GM06990 (cell line): Measurements from ENCODE around the gene MYO18A.

ENCODE experiments used
- DNase-seq: peaks from one replicate; pipeline ENCODE4 v3.0.0-alpha.2; 2011; ENCODE audit not compliant: insufficient read length; ENCODE audit errors: extremely low read depth
- H3K27me3 ChIP-seq: replicated peaks from 2 replicates; pipeline ENCODE4 v1.6.0; 2011; ENCODE audit warnings: low read length; ENCODE audit not compliant: control insufficient read depth, insufficient read depth
- H3K36me3 ChIP-seq: 2 replicates; pipeline ENCODE4 v1.5.1; 2011; ENCODE audit warnings: low read length; ENCODE audit not compliant: control insufficient read depth, insufficient read depth
- H3K4me3 ChIP-seq: replicated peaks from 2 replicates; pipeline ENCODE4 v1.5.1; 2011; ENCODE audit warnings: low read depth, mild to moderate bottlenecking, control low read depth, low read length
- TF ChIP-seq, protein P1 (sequence below): IDR thresholded peaks from 2 replicates; pipeline ENCODE4 v1.5.1; 2011; ENCODE audit warnings: low read length, control low read depth, mild to moderate bottlenecking, inconsistent platforms; ENCODE audit not compliant: insufficient read depth, poor library complexity, severe bottlenecking

The MYO18A gene

DNA sequence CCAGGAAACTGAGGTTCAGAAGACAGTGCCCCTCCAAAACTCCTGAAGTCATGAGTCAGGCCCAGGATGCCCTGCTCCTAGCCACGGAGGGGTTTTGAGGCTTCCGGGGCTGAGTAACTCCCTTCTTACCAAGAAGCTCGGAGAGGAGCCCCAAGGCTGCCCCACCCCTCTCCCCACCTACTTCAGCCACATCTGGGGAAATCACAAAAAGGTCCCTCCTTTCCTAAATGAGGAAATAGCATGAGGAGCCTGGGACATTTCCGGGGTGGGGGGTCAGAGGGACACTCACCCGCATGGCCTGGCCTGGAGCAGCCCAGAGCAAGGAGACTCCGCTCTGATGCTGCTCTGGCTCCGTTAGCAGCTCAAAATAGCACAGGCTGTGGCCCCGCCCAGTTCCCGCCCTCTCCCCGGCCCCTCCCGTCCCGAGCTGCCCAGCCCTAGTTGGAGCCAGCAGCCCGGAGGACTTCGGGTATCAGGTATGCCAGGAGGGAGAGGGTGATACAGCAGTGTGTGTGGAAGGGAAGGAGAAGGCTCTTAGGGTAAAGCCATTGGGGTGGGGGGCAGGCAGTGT, 40.1 kb downstream of the MYO18A start:
- Histone ChIP-seq H3K4me3 (peak overlapping the region; percentile 62), H3K36me3 (no peaks in the 10 kb centered on the region), H3K27me3 (no peaks in the 10 kb centered on the region)
- peak; percentile 83 for DNase-seq
- TF ChIP-seq, protein P1, sequence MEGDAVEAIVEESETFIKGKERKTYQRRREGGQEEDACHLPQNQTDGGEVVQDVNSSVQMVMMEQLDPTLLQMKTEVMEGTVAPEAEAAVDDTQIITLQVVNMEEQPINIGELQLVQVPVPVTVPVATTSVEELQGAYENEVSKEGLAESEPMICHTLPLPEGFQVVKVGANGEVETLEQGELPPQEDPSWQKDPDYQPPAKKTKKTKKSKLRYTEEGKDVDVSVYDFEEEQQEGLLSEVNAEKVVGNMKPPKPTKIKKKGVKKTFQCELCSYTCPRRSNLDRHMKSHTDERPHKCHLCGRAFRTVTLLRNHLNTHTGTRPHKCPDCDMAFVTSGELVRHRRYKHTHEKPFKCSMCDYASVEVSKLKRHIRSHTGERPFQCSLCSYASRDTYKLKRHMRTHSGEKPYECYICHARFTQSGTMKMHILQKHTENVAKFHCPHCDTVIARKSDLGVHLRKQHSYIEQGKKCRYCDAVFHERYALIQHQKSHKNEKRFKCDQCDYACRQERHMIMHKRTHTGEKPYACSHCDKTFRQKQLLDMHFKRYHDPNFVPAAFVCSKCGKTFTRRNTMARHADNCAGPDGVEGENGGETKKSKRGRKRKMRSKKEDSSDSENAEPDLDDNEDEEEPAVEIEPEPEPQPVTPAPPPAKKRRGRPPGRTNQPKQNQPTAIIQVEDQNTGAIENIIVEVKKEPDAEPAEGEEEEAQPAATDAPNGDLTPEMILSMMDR = no peak

DNA sequence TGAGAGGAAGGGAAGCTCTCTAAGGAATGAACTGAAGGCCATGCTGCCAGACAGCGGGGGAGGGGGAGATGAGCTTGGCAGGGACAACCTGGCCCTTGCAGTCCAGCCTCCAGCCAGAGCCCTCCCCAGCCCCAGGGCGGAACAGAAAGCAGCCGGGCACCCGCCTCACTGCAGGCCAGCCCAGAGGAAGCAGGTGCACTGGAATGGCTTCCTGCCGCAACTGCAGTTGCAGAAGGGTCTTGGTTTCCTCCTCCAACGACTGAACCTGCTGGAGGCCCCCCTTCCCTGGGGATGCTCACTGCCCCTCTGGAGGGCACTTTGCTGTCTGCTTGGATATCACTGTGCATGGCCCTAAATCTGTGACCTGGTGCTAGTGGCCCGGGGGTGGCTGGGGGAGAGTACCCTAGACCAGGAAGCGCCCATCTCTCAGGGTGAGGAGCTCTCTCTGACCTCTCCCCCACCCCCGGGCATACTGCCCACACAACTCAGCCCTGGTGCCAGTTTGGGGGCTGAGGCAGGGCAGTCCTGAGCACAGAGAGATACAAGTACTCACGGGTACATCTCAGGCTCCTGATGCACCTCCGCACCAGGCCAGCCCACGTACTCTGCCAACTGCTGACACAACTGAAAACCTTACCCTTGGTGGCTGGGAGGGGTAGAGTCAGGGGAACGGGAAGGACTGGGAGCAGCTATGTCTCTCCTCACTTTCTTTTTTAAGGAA, 41.1 kb downstream of the MYO18A start:
- peak overlapping the region; percentile 62 for H3K4me3 ChIP-seq
- TF ChIP-seq, protein P1 = no peak

DNA sequence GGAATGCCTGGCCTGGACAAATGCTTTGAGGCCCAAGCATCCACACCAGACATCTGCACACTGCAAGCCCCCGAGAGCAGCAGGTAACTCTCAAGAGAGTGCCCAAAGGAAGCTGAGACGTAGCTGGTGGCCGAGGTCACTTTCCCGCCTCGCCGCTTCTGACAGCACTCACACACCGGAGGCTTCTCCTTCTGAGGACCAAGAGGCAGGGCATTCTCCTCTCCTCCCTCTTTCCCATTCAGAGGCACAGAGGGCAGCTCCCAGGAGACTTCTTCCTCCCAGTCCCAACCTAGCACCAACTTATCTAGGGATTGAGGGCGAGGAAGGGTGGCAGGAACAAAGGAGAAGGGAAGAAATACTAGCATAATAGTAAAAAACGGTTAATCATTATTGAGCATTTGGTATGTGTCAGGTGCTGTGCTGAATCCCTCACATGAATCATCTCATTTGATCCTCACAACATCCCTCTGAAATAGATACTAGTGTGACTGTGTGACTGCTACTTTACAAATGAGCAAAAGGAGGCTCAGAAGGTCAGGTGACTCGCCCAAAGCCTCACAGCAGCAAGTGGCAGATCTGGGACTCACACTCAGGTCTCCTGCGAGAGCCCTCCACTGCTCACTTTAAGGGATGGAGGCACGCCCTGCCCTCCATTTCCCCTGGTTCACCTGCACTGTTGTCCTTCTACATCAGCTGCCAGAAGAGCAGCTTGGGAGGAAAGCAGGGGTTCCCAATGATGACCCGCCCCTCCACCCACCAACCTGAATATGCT, 41.8 kb downstream of the MYO18A start:
- H3K36me3 ChIP-seq = 0 out of 2 replicates have a peak, but pooled peaks cover 1% of the 10 kb centered on the region
- TF ChIP-seq, protein P1 = no peak
- H3K27me3 ChIP-seq = no peaks in the 10 kb centered on the region
- peak overlapping the region; percentile 62 for H3K4me3 ChIP-seq
- no peak for DNase-seq

More for the DNA sequence above, 41.1 kb downstream of the MYO18A start:
- peak; percentile 62 for DNase-seq
- H3K27me3 ChIP-seq = no peaks in the 10 kb centered on the region
- 0 out of 2 replicates have a peak, but pooled peaks cover 1% of the 10 kb centered on the region for H3K36me3 ChIP-seq

DNA sequence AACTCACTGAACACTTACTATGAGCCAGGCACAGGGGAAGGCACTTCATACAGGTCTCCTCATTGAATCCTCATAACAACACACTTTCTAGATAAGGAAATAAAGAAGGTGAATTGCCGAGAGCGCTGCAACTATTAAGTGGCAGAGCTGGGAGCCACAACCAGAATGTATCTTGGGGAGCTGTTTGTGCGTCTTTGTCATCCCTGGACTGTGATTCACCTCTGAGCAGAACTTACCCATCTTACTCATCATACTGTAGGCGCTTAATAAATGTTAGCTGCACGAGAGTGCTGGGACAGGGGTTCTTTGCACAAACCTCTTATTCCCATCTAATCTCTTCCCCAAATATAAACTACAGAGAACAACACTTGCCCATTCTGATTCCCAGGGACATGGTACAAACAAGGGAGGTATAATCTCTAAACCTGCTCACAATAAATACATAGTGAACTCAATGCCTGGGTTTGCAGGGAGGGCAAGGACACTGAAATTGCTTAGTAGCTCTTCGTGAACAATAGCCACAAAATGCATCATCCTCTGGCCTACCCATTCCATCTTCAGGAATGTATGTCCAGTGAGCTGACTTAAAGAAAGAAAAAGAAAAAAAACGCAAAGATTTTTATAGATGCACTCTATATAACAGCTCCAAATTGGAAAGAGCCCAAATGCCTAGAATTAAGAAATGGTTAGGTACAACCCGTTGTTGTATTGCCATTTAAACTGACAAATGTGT, 43.0 kb downstream of the MYO18A start:
- H3K27me3 ChIP-seq = no peaks in the 10 kb centered on the region
- TF ChIP-seq, protein P1 = no peak
- DNase-seq = no peak
- no peak overlapping the region for H3K4me3 ChIP-seq
- peaks cover 1% of the 10 kb centered on the region; the same call in 1 of the 2 replicates for H3K36me3 ChIP-seq

DNA sequence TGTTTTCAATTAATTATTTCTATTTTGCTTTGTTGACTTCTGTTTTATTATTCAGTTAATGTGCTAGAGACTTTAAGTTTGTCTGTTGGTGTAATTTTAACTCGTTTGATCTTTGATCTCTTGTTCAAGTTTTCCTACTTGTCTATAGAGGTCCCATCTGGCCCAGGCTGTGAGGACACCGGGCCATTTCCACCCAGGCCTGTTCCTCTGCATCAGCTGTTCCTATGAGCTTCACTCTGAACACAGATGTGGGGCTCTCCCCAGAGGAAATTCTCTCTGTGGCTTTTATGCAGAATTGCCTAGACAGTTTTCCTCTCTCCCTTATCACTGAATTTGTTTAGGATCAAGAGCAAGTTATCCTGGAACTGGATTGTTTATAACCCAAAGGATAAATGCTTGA, 44.7 kb downstream of the MYO18A start:
- TF ChIP-seq, protein P1 = no peak
- Histone ChIP-seq H3K36me3 (peaks cover 3% of the 10 kb centered on the region), H3K4me3 (no peak overlapping the region), H3K27me3 (no peaks in the 10 kb centered on the region)
- DNase-seq = no peak
